Epithelial cell of umbilical artery (primary cell): Measurements from ENCODE around the gene PCGF3. TPM values are rescaled to one million over a fixed set of nuclear protein-coding genes. Genes with fewer than 3 reads are reported as not detected.

Source experiments
- total RNA-seq: library from RNA; depleted of rRNA; stranded (reverse); fragments of >200 nt; gene quantifications from 2 replicates; pipeline ENCODE4 v1.2.3, GENCODE V29; 2014

The PCGF3 gene, protein sequence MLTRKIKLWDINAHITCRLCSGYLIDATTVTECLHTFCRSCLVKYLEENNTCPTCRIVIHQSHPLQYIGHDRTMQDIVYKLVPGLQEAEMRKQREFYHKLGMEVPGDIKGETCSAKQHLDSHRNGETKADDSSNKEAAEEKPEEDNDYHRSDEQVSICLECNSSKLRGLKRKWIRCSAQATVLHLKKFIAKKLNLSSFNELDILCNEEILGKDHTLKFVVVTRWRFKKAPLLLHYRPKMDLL
- 46.4 and 62.9 TPM in 2 replicates for total RNA-seq

DNA sequence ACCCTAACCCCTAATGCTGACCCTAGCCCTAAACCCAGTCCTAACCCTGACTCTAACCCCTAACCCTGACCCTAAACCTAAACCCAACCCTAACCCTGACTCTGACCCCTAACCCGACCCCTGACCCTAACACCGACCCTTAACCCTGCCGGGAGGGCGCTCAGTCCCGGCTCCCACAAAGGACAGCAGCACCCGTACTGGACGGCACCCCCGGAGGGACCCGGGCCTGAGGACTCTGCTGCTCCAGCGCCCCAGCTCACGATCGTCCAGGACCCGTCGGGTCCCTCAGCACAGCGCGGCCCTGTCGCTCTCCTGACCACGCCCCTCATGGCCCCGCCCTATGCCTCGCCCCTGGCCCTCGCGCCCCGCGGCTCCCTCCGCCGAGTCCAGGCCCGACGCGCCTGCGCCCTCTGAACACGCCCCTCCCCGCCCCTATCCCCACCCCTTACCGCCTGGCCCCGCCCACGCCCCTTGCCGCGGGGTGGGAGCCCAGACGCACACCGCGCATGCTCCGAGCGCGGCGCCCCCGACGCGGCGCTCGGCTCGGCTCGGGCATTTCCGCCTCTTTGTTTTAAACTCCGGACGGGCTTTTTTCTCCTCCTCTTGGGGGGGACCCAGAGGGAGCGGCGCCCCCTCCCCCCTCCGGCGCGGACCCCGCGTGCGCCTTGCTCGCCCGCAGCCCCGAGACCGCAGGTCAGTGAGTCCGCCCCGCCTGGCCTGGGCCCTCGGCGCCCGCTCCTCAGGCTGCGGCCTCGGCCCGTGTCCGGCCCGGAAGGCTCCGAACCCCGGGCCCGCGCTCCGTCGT, at the start of gene PCGF3:
Gene PCGF3 (plus strand): TSS at position 555 of the 805 bp plus-strand sequence. CDS start 27,849 bp downstream, outside the sequence.

DNA sequence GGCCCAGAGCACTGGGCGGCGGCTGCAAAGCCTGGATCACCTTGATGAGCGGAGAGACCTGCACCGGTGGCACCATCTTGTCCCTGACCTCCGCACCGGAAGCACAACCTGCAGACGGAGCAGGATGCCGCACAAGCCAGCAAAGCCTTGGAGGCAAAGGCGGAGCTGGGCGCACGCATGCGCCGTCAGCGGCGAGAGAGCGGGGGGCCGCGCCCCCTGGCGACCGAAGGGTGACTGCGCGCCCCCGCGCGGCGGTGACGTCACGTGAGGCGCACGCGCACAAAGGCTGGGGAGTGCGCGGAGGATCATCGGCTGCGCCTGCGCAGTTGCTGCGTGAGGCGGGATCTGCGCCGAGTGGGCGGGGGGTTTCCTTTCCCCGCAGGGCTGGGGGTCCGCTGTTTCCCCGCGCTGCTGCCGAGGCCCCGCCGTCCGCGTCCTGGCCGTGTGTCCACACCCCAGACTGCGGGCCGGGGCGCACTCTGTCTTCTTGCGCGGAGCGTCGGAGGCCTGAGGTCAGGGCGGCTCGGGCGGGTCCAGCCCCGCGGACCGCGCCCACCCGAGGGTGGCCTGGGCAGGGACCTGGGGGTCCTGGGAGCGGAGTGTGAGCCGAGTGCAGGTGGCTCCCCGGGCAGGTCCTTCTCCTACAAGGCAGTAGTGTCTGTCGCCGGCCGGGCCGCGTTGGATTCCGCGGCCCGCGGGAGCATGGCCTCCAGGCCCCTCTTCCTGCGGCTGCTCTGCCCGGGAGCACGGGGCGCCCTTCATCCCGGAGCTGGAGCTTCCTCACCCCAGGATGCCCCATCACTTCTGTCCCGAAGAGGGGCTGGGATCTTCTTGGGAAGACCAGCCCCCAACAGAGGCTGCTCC, 31.2 kb upstream of the PCGF3 start, which contains the start of the genes ATP5ME and MYL5:
Gene ATP5ME (minus strand): TSS at position 105 of the 864 bp plus-strand sequence. CDS start 29 bp downstream, at position 76.
Gene MYL5 (plus strand): TSS at position 371 of the 864 bp plus-strand sequence. CDS start 3,485 bp downstream, outside the sequence.

DNA sequence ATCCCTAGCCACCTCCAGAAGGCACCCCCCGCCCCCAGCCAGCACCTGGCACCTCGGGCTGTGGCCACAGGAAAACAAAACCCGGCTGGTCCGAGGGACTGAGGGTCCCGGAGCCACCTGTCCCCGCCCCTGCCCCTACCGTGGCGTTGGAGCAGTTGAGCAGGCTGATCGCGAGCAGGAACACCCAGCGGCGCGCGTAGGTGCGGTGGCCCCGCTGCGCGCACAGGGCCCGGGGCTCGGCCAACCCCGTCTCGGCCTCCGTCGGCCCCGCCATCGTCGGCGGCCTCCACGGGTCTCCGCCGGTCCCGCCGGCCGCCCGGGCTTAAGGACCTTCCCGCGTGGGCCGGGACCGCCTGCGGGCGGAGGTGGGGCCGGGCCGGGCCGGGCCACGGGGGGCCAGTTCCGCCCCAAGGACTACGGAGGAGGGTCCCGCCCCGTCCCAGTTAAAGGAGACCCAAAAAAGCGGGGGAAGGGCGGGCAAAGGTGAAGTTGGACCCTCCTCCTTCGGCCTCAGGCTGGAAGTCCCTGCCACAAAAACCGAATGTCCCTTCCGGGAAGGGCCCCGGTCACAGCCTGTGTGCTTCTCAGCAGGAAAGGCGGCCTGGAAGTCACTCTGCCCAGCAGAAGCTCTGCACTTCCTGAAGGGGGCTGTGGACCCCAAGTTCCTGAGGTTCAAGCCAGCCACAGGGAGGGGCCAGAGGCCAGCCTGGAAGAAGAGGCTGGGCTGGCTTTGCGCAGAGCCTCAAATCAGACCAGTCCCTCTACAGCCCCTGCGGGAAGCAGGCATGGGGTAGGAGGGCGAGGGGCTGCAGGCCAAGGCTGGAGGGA, 16.6 kb upstream of the PCGF3 start, which contains the start of gene SLC49A3:
Gene SLC49A3 (minus strand): TSS at position 298 of the 828 bp plus-strand sequence. CDS start 24 bp downstream, at position 274.

Other genes with a start within 250 kb of the PCGF3 start
- gene ZNF721, start 206.7 kb upstream of the PCGF3 start, total RNA-seq: 10.5 and 19.5 TPM in 2 replicates
- gene PIGG, start 206.6 kb upstream of the PCGF3 start, total RNA-seq: 30.2 and 37.4 TPM in 2 replicates
- gene TMEM271, start 129.5 kb upstream of the PCGF3 start, total RNA-seq: not detected in 2 replicates
- 7.5 and 10.2 TPM in 2 replicates for gene PDE6B, start 80.3 kb upstream of the PCGF3 start, total RNA-seq
- gene ATP5ME, start 31.6 kb upstream of the PCGF3 start, total RNA-seq: 78.0 and 168 TPM in 2 replicates
- gene MYL5, start 31.3 kb upstream of the PCGF3 start, total RNA-seq: 5.0 and 10.1 TPM in 2 replicates
- 1.9 and 5.2 TPM in 2 replicates for gene SLC49A3, start 16.7 kb upstream of the PCGF3 start, total RNA-seq
- not detected in 2 replicates for gene CPLX1, start 120.3 kb downstream of the PCGF3 start, total RNA-seq
- 45.4 and 46.4 TPM in 2 replicates for gene GAK, start 226.5 kb downstream of the PCGF3 start, total RNA-seq
- gene TMEM175, start 226.6 kb downstream of the PCGF3 start, total RNA-seq: 4.5 and 4.7 TPM in 2 replicates